BLaER1 treated with 17β-estradiol and CSF1 and Interleukin-3, amounts not matched to agents 10 nM and 100 nM (cell line): Measurements from ENCODE around the gene CERS5.

Experiments
- H3K27ac ChIP-seq, 11 experiments: shearing (Covaris generic); formaldehyde crosslinking; 2 replicates each; pipeline ENCODE4 v1.8.1; 2022
- H3K27me3 ChIP-seq, 11 experiments: shearing (Covaris generic); formaldehyde crosslinking; 2 replicates each; pipeline ENCODE4 v1.8.1; 2022
- H3K36me3 ChIP-seq, 11 experiments: shearing (Covaris generic); formaldehyde crosslinking; 2 replicates each; pipeline ENCODE4 v1.8.1; 2022
- H3K4me1 ChIP-seq, 10 experiments: shearing (Covaris generic); formaldehyde crosslinking; 2 replicates each; pipeline ENCODE4 v1.8.1; 2022
- H3K4me2 ChIP-seq, 11 experiments: shearing (Covaris generic); formaldehyde crosslinking; 2 replicates each; pipeline ENCODE4 v1.8.1; 2022
- H3K4me3 ChIP-seq, 10 experiments: shearing (Covaris generic); formaldehyde crosslinking; 2 replicates each; pipeline ENCODE4 v1.8.1; 2022
- H3K9ac ChIP-seq, 11 experiments: shearing (Covaris generic); formaldehyde crosslinking; 2 replicates each; pipeline ENCODE4 v1.8.1; 2022
- H3K9me3 ChIP-seq, 11 experiments: shearing (Covaris generic); formaldehyde crosslinking; replicated peaks in 1 of 11; 2 replicates each; pipeline ENCODE4 v1.8.1; 2022
- H4K20me1 ChIP-seq, 11 experiments: shearing (Covaris generic); formaldehyde crosslinking; 2 replicates each; pipeline ENCODE4 v1.8.1; 2022
- Cebpa-rat ChIP-seq, 11 experiments: shearing (Covaris generic); IDR thresholded peaks; 2 replicates each; pipeline ENCODE4 v1.8.1; 2022

CERS5 gene

GRCh38 chr12:50104417-50105366 lies 62.5 kb downstream of the CERS5 start:
- TF ChIP-seq Cebpa-rat (IDR thresholded peaks at IDR 0.05), result no peak
- Histone ChIP-seq H3K4me2 (peak overlapping the region in 8 of 11 experiments; percentile 17 to 43 (median 26); a peak in 9 of 22 replicates), H3K4me1 (peaks cover 38 to 54% (median 47%) of the 10 kb centered on the region in 10 experiments), H3K4me3 (no peak overlapping the region), H4K20me1 (peaks cover 0 to 8% (median 0%) of the 10 kb centered on the region in 11 experiments; a peak in 7 of 22 replicates), H3K36me3 (peaks cover 11 to 31% (median 25%) of the 10 kb centered on the region in 11 experiments), H3K9ac (no peak overlapping the region), H3K9me3 (no peaks in the 10 kb centered on the region), H3K27ac (no peak overlapping the region), H3K27me3 (no peaks in the 10 kb centered on the region)

- Histone ChIP-seq H3K9me3 (no peaks in the 10 kb centered on the region), H3K36me3 (peaks cover 19 to 40% (median 33%) of the 10 kb centered on the region in 11 experiments), H3K4me1 (peaks cover 30 to 46% (median 39%) of the 10 kb centered on the region in 10 experiments), H4K20me1 (peaks cover 0 to 17% (median 0%) of the 10 kb centered on the region in 11 experiments; a peak in 9 of 22 replicates), H3K4me3 (no peak within 1 kb of the TSS), H3K4me2 (peak within 1 kb of the TSS in 10 of 11 experiments; percentile 11 to 44 (median 30); a peak in 15 of 22 replicates), H3K27me3 (no peaks in the 10 kb centered on the region), H3K9ac (peak within 1 kb of the TSS in 4 of 11 experiments; percentile 12 to 45 (median 24); a peak in 1 of 22 replicates), H3K27ac (0 out of 22 replicates have a peak within 1 kb of the TSS, but pooled peaks of 1 of the 11 experiments have one; percentile 8)
- no peak for TF ChIP-seq Cebpa-rat (IDR thresholded peaks at IDR 0.05)
Measured at GRCh38 chr12:50103767-50104321, 63.3 kb downstream of the CERS5 start, which contains the start of gene GPD1. Gene GPD1, plus strand, starts transcription at chr12:50104008. Its CDS starts 43 bp downstream, at chr12:50104051.

- 0 out of 22 replicates have a peak overlapping the region, but pooled peaks of 1 of the 11 experiments have one; percentile 8 for H3K27ac ChIP-seq
- no peaks in the 10 kb centered on the region for H3K9me3 ChIP-seq
- H3K4me1 ChIP-seq, result peaks cover 25 to 41% (median 34%) of the 10 kb centered on the region in 10 experiments
- H3K4me3 ChIP-seq, result no peak overlapping the region
- H3K36me3 ChIP-seq, result peaks cover 24 to 44% (median 38%) of the 10 kb centered on the region in 11 experiments
- no peaks in the 10 kb centered on the region for H3K27me3 ChIP-seq
- H3K4me2 ChIP-seq, result peak overlapping the region in 8 of 11 experiments; percentile 4 to 44 (median 30); a peak in 9 of 22 replicates
- H4K20me1 ChIP-seq, result peaks cover 0 to 21% (median 0%) of the 10 kb centered on the region in 11 experiments; a peak in 10 of 22 replicates
- no peak for TF ChIP-seq Cebpa-rat (IDR thresholded peaks at IDR 0.05)
- 0 out of 22 replicates have a peak overlapping the region, but pooled peaks of 1 of the 11 experiments have one; percentile 12 for H3K9ac ChIP-seq
Measured at GRCh38 chr12:50103351-50103750, 63.8 kb downstream of the CERS5 start.

GRCh38 chr12:50102646-50103309 lies 64.4 kb downstream of the CERS5 start:
- no peak for TF ChIP-seq Cebpa-rat (IDR thresholded peaks at IDR 0.05)

GRCh38 chr12:50102131-50102531 lies 65.0 kb downstream of the CERS5 start:
- Histone ChIP-seq H3K4me1 (peaks cover 14 to 29% (median 23%) of the 10 kb centered on the region in 10 experiments; a peak in 17 of 20 replicates), H3K4me2 (peak overlapping the region in 2 of 11 experiments; percentile 24 to 43; a peak in 1 of 22 replicates), H3K4me3 (no peak overlapping the region), H3K9ac (peak overlapping the region in 2 of 11 experiments; percentile 24 to 45; a peak in 2 of 22 replicates), H3K36me3 (peaks cover 36 to 57% (median 50%) of the 10 kb centered on the region in 11 experiments), H3K27me3 (no peaks in the 10 kb centered on the region), H3K27ac (no peak overlapping the region), H3K9me3 (no peaks in the 10 kb centered on the region), H4K20me1 (peaks cover 0 to 33% (median 0%) of the 10 kb centered on the region in 11 experiments; a peak in 10 of 22 replicates)
- no peak for TF ChIP-seq Cebpa-rat (IDR thresholded peaks at IDR 0.05)

More at GRCh38 chr12:50102646-50103309, 64.4 kb downstream of the CERS5 start:
- H3K4me1 ChIP-seq, result peaks cover 19 to 35% (median 28%) of the 10 kb centered on the region in 10 experiments
- no peak overlapping the region for H3K27ac ChIP-seq
- H3K27me3 ChIP-seq, result no peaks in the 10 kb centered on the region
- peak overlapping the region in 2 of 11 experiments; percentile 24 to 43; a peak in 5 of 22 replicates for H3K4me2 ChIP-seq
- peaks cover 30 to 50% (median 44%) of the 10 kb centered on the region in 11 experiments for H3K36me3 ChIP-seq
- H3K4me3 ChIP-seq, result no peak overlapping the region
- H3K9me3 ChIP-seq, result no peaks in the 10 kb centered on the region
- H4K20me1 ChIP-seq, result peaks cover 0 to 27% (median 0%) of the 10 kb centered on the region in 11 experiments; a peak in 10 of 22 replicates
- peak overlapping the region in 1 of 11 experiments; percentile 45; a peak in 1 of 22 replicates for H3K9ac ChIP-seq

GRCh38 chr12:50101663-50102062 lies 65.5 kb downstream of the CERS5 start:
- no peak for TF ChIP-seq Cebpa-rat (IDR thresholded peaks at IDR 0.05)
- H3K9ac ChIP-seq, result peak overlapping the region in 1 of 11 experiments; percentile 24; a peak in 1 of 22 replicates
- H3K36me3 ChIP-seq, result peaks cover 41 to 61% (median 55%) of the 10 kb centered on the region in 11 experiments

GRCh38 chr12:50100561-50100960 lies 66.6 kb downstream of the CERS5 start:
- H3K4me1 ChIP-seq, result peaks cover 14 to 26% (median 23%) of the 10 kb centered on the region in 10 experiments; a peak in 17 of 20 replicates
- H3K9ac ChIP-seq, result no peak overlapping the region
- peaks cover 52 to 72% (median 66%) of the 10 kb centered on the region in 11 experiments for H3K36me3 ChIP-seq
- H3K27me3 ChIP-seq, result no peaks in the 10 kb centered on the region
- no peaks in the 10 kb centered on the region for H3K9me3 ChIP-seq
- no peak overlapping the region for H3K4me3 ChIP-seq
- H3K4me2 ChIP-seq, result no peak overlapping the region
- TF ChIP-seq Cebpa-rat (IDR thresholded peaks at IDR 0.05), result no peak
- H4K20me1 ChIP-seq, result peaks cover 0 to 42% (median 8%) of the 10 kb centered on the region in 11 experiments; a peak in 11 of 22 replicates
- no peak overlapping the region for H3K27ac ChIP-seq

More at GRCh38 chr12:50101663-50102062, 65.5 kb downstream of the CERS5 start:
- H3K4me2 ChIP-seq, result no peak overlapping the region
- H3K27me3 ChIP-seq, result no peaks in the 10 kb centered on the region
- H3K4me3 ChIP-seq, result no peak overlapping the region
- H3K27ac ChIP-seq, result no peak overlapping the region
- H3K9me3 ChIP-seq, result no peaks in the 10 kb centered on the region
- H3K4me1 ChIP-seq, result peaks cover 14 to 26% (median 23%) of the 10 kb centered on the region in 10 experiments; a peak in 17 of 20 replicates
- H4K20me1 ChIP-seq, result peaks cover 0 to 37% (median 0%) of the 10 kb centered on the region in 11 experiments; a peak in 10 of 22 replicates
